IMR-90 (cell line): ENCODE measurements around the gene MAP1LC3A. TPM values are rescaled to one million over a fixed set of nuclear protein-coding genes. Genes with fewer than 3 reads are reported as not detected.

Experiments used
- ATAC-seq: fragments of 200-7000 bp; cut with Tn5 transposase; 2 replicates; pipeline ENCODE4 v1.9.1; 2020; ENCODE audit warnings: low read depth, mild to moderate bottlenecking, moderate library complexity
- BruUV-seq: library from RNA; stranded (reverse); fragments of 400-500 nt; replicated peaks from 2 replicates; lab custom pipeline; 2021; lab: Mats Ljungman, UMichigan
- CTCF ChIA-PET: fragments of 300-600 bp; formaldehyde crosslinking; extraction: SDS; loops from one replicate; lab custom pipeline; 2021; ENCODE audit warnings: antibody characterized with exemption; lab: Yijun Ruan, JAX
- POLR2A ChIA-PET: fragments of 300-600 bp; sonication (Branson Sonifier 250); formaldehyde crosslinking; loops from one replicate; lab custom pipeline; 2022; ENCODE audit warnings: antibody characterized with exemption; ENCODE audit not compliant: unreplicated experiment; lab: Charles Lee
- DNase-seq: peaks from one replicate; pipeline ENCODE4 v3.0.0; 2013
- H2AFZ ChIP-seq: replicated peaks from 2 replicates; pipeline ENCODE3; 2013; ENCODE audit warnings: low read length, mild to moderate bottlenecking; ENCODE audit not compliant: poor library complexity
- H2AK5ac ChIP-seq: 2 replicates; pipeline ENCODE4 v1.6.1; 2013; ENCODE audit warnings: low read depth, low read length, inconsistent platforms
- H2AK9ac ChIP-seq: replicated peaks from 2 replicates; pipeline ENCODE3; 2013; ENCODE audit warnings: mild to moderate bottlenecking, low read depth, low read length, moderate library complexity; ENCODE audit not compliant: poor library complexity
- H2BK120ac ChIP-seq: 2 replicates; pipeline ENCODE4 v1.6.1; 2013; ENCODE audit warnings: low read depth, low read length, inconsistent platforms
- H2BK15ac ChIP-seq: 3 replicates; pipeline ENCODE4 v1.6.1; 2013; ENCODE audit warnings: low read depth, low read length, inconsistent platforms
- H2BK20ac ChIP-seq: 2 replicates; pipeline ENCODE4 v1.6.1; 2013; ENCODE audit warnings: low read depth, mild to moderate bottlenecking, inconsistent platforms, low read length, moderate library complexity
- H2BK5ac ChIP-seq: 2 replicates; pipeline ENCODE4 v1.6.1; 2013; ENCODE audit warnings: mild to moderate bottlenecking, low read depth, low read length, inconsistent platforms; ENCODE audit not compliant: poor library complexity, severe bottlenecking
- H3K14ac ChIP-seq: replicated peaks from 2 replicates; pipeline ENCODE4 v1.6.1; 2013; ENCODE audit warnings: low read depth, low read length, inconsistent platforms
- H3K18ac ChIP-seq: 2 replicates; pipeline ENCODE4 v1.6.1; 2013; ENCODE audit warnings: low read depth, low read length, control low read depth
- H3K23ac ChIP-seq: 2 replicates; pipeline ENCODE4 v1.6.1; 2013; ENCODE audit warnings: low read depth, low read length, inconsistent platforms
- H3K27ac ChIP-seq: 2 replicates; pipeline ENCODE4 v1.5.1; 2013; ENCODE audit warnings: mild to moderate bottlenecking, control low read depth, low read length; ENCODE audit not compliant: insufficient read depth
- H3K27me3 ChIP-seq: 2 replicates; pipeline ENCODE4 v1.6.1; 2013; ENCODE audit warnings: low read length; ENCODE audit not compliant: control insufficient read depth, insufficient read depth
- H3K36me3 ChIP-seq: 2 replicates; pipeline ENCODE4 v1.6.1; 2013; ENCODE audit warnings: low read length, mixed read lengths; ENCODE audit not compliant: control insufficient read depth, insufficient read depth
- H3K4ac ChIP-seq: 2 replicates; pipeline ENCODE4 v1.6.1; 2013; ENCODE audit warnings: low read depth, low read length, inconsistent platforms
- H3K4me1 ChIP-seq: 2 replicates; pipeline ENCODE4 v1.6.1; 2013; ENCODE audit warnings: low read length, mixed read lengths; ENCODE audit not compliant: control insufficient read depth, insufficient read depth
- H3K4me2 ChIP-seq: 2 replicates; pipeline ENCODE4 v1.6.1; 2013; ENCODE audit warnings: low read depth, mild to moderate bottlenecking, control low read depth, low read length, moderate library complexity
- H3K4me3 ChIP-seq: 2 replicates; pipeline ENCODE4 v1.5.1; 2013; ENCODE audit warnings: low read depth, mild to moderate bottlenecking, control low read depth, low read length, moderate library complexity; ENCODE audit not compliant: insufficient read depth
- H3K56ac ChIP-seq: 2 replicates; pipeline ENCODE4 v1.6.1; 2013; ENCODE audit warnings: low read length, inconsistent platforms; ENCODE audit not compliant: insufficient read depth; ENCODE audit errors: extremely low read depth
- H3K79me1 ChIP-seq, 2 experiments: 2 replicates each; pipeline ENCODE4 v1.6.1; 2013; ENCODE audit warnings: low read length in 2 of 2, inconsistent platforms in 1 of 2, low read depth in 1 of 2
- H3K9ac ChIP-seq: 2 replicates; pipeline ENCODE4 v1.6.1; 2013; ENCODE audit warnings: low read depth, low read length, control low read depth
- H3K9me1 ChIP-seq: 2 replicates; pipeline ENCODE4 v1.6.1; 2013; ENCODE audit warnings: low read length, inconsistent platforms; ENCODE audit not compliant: insufficient read depth
- H3K9me3 ChIP-seq: 2 replicates; pipeline ENCODE4 v1.6.1; 2013; ENCODE audit warnings: low read length; ENCODE audit not compliant: control insufficient read depth, insufficient read depth
- H4K20me1 ChIP-seq: 2 replicates; pipeline ENCODE4 v1.6.1; 2013; ENCODE audit warnings: low read length, inconsistent platforms; ENCODE audit not compliant: insufficient read depth
- H4K5ac ChIP-seq: 2 replicates; pipeline ENCODE4 v1.6.1; 2013; ENCODE audit warnings: mild to moderate bottlenecking, low read depth, low read length, control low read depth
- H4K8ac ChIP-seq, 2 experiments: 2 replicates each; pipeline ENCODE4 v1.6.1; 2013; ENCODE audit warnings: low read depth in 2 of 2, low read length in 2 of 2, control low read depth in 1 of 2, inconsistent platforms in 1 of 2
- H4K91ac ChIP-seq: 2 replicates; pipeline ENCODE4 v1.6.1; 2013; ENCODE audit warnings: low read depth, low read length, inconsistent platforms; ENCODE audit not compliant: insufficient read depth
- CEBPB ChIP-seq: IDR thresholded peaks from 2 replicates; pipeline ENCODE4 v1.6.1; 2012; ENCODE audit warnings: low read depth, low read length, improper control_type of control experiment
- ELK1 ChIP-seq: fragments of 150-350 bp; IDR thresholded peaks from 2 replicates; pipeline ENCODE4 v1.6.1; 2016; ENCODE audit warnings: low read depth, mild to moderate bottlenecking, low read length, moderate library complexity, borderline replicate concordance
- RCOR1 ChIP-seq: IDR thresholded peaks from 2 replicates; pipeline ENCODE4 v1.6.1; 2012; ENCODE audit warnings: mild to moderate bottlenecking, low read length, improper control_type of control experiment; ENCODE audit not compliant: insufficient replicate concordance
- SMC3 ChIP-seq: fragments of 150-350 bp; IDR thresholded peaks from 2 replicates; pipeline ENCODE4 v1.6.1; 2016; ENCODE audit warnings: low read depth, mild to moderate bottlenecking, antibody characterized with exemption, low read length, moderate library complexity
- WGBS, 2 experiments: methylation state at CpG; one replicate each; pipeline versions ENCODE4 v1.1.5 to v1.1.7; 2013; ENCODE audit warnings: missing lambda C conversion rate in 2 of 2; ENCODE audit not compliant: insufficient read length in 1 of 2; ENCODE audit errors: extremely low coverage in 2 of 2; 5-methylcytosine and 5-hydroxymethylcytosine counted together
- dilution Hi-C: fragments of 300-500 bp; cut with HindIII; formaldehyde crosslinking; loops from one replicate; pipeline ENCODE4 v1.14.3; 2018; ENCODE audit warnings: low sequenced_read_pairs; ENCODE audit not compliant: unreplicated experiment
- in situ Hi-C: fragments of 300-500 bp; cut with MboI; formaldehyde crosslinking; loops from 3 replicates; pipeline ENCODE4 v1.14.3; 2019; ENCODE audit warnings: low sequenced_read_pairs, inconsistent platforms, mixed read lengths
- intact Hi-C: fragments of 100-400 bp; cut with micrococcal nuclease; formaldehyde crosslinking; loops from 2 replicates; pipeline ENCODE4 v1.10.0; 2022
- polyA plus RNA-seq, 3 experiments: library from polyadenylated mRNA; depleted of rRNA; stranded (reverse); fragments of >200 nt; gene quantifications; 2 replicates each; pipeline ENCODE4 v1.2.3, GENCODE V29; 2012; ENCODE audit warnings: low replicate concordance in 1 of 3
- total RNA-seq: library from RNA; depleted of rRNA; stranded (reverse); fragments of >200 nt; gene quantifications from 2 replicates; pipeline ENCODE4 v1.2.3, GENCODE V29; 2012

MAP1LC3A gene
- total and polyA plus RNA-seq, 2 of the 4 experiments (the other 2 are of a cell fraction) = 10.0 to 39.7 TPM

- no peak for TF ChIP-seq ELK1
These were observed 32.7 kb upstream of the MAP1LC3A start (continued) for GRCh38 chr20:34525709-34526416.

GRCh38 chr20:34526466-34526865, 32.1 kb upstream of the MAP1LC3A start:
- Histone ChIP-seq H3K18ac (peak overlapping the region; percentile 91), H3K9me3 (no peaks in the 10 kb centered on the region), H3K4me2 (peak overlapping the region; percentile 59), H4K91ac (peak overlapping the region; percentile 91), H3K27ac (peak overlapping the region; percentile 87), H2AK9ac (peak overlapping the region; percentile 56), H3K9me1 (peaks cover 61% of the 10 kb centered on the region), H4K8ac (peak overlapping the region; percentile 25 to 72; a peak in 3 of 4 replicates), H3K36me3 (peaks cover 46% of the 10 kb centered on the region), H4K5ac (peak overlapping the region; percentile 71), H3K4ac (peak overlapping the region; percentile 89), H3K9ac (peak overlapping the region; percentile 46), H2AK5ac (peak overlapping the region; percentile 90), H3K14ac (peak overlapping the region; percentile 73), H2BK20ac (peak overlapping the region; percentile 88), H2AFZ (no peak overlapping the region), H3K4me3 (no peak overlapping the region), H3K79me1 (peaks cover 61 to 86% of the 10 kb centered on the region in 2 experiments), H4K20me1 (peaks cover 30% of the 10 kb centered on the region), H2BK5ac (peak overlapping the region; percentile 92), H2BK15ac (peak overlapping the region; percentile 63; the same call in 2 of the 3 replicates), H3K4me1 (peaks cover 46% of the 10 kb centered on the region), H2BK120ac (peak overlapping the region; percentile 87), H3K56ac (peak overlapping the region; percentile 67), H3K23ac (peak overlapping the region; percentile 87), H3K27me3 (no peaks in the 10 kb centered on the region)
- no peak for TF ChIP-seq RCOR1
- TF ChIP-seq SMC3 = no peak
- TF ChIP-seq CEBPB = 0 out of 2 replicates have a peak, but pooled peaks have one; percentile 32
- POLR2A ChIA-PET = no interaction called here
- ATAC-seq = no peak
- in situ Hi-C loops (no loop called here), dilution Hi-C loops (no loop called here), intact Hi-C loops (no loop called here)
- peak; percentile 33 for DNase-seq
- 0% methylated on average over 1 of the region's 5 CpGs; no CpG with 5 or more reads in 1 of the 2 experiments for WGBS, 2 experiments
- CTCF ChIA-PET = interaction anchor here (1.0 to 2.1 kb wide), 2 partner anchors 9 to 214 kb away, joined by 3 to 12 read pairs; no protein-coding TSS in a partner anchor
- TSS peak; percentile 2 for BruUV-seq
